Measurements from ENCODE around the gene RDH12.
"Not testable (repeated sequence)": the region's sequence is repeated elsewhere in the genome, so short reads cannot be mapped to it uniquely, and the experiment has no call there.

The RDH12 gene

GRCh38 chr14:67701492-67701891 lies at the start of gene RDH12:
TSS of gene RDH12 (plus strand) at chr14:67701886. CDS start at chr14:67722643, 20,757 bp downstream.
- DNase-seq (ENCODE audit: low read depth, low spot score) = not testable (repeated sequence)

DNA sequence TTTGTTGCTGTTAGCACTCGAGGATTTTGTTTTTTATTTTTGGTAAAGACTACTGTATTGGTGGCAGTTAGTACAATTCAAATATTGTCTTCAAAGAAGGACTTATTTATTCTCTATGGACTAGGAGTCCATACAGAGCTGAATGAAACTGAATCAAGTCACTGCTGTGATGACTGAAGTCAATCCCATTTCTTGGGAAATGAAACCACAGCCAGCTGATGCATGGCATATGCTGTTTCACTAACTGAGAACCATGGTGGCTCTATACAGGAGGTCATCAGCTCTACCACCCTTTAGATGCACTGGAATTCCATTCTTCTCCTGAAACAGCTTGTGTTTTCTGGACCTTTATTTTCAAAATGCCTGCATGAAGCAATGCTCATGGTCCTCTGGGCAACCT lies 49.5 kb upstream of the RDH12 start:
- DNase-seq (ENCODE audit: low read depth, low spot score) = no peak

DNA sequence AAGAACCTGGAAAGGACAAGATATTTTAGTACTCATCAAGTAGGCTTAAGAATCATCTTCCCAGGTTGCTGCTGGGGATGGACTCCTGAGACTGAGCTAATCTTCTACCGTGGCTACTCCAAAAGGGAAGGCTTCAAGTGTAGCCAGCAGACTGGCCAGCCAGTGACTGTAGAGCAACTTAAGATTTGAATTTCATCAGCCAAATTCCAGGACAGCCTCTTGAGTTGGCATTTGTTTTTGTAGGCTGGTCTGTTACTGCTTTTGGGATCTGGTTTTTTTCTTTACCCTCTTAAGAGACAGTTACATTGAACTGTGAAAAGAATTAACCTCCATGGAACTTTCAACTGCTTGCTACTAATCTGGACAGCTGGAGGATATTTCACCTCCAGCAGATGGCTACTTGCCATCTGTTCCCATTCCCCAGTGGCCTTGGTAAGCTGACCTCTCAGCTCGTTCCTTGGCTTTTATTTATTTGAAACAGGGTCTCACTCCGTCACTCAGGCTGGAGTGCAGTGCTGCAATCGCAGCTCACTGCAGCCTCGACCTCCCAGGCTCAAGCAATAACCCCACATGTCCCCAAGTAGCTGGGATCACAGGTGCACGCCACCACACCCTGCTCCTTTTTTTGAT lies 47.9 kb upstream of the RDH12 start:
- DNase-seq (ENCODE audit: low read depth, low spot score) = no peak

DNA sequence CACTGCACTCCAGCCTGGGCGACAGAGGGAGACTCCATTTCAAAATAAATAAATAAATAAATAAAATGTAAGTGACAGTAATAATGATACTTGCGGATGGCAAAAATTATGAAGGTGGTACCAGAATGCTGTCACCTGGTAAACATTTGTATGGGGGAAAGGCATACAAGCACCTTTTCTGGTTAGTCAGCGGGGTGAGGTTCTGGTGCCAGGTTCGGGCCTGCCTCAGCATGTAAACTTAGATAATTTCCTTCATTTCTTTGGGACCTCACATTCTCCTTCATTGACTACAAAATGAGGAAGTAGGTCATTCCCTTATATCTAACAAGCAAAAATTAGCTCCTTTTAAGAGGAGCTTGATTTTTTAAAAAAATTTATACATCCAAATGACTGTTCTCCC lies 38.1 kb upstream of the RDH12 start:
- no peak for DNase-seq (ENCODE audit: low read depth, low spot score)

DNA sequence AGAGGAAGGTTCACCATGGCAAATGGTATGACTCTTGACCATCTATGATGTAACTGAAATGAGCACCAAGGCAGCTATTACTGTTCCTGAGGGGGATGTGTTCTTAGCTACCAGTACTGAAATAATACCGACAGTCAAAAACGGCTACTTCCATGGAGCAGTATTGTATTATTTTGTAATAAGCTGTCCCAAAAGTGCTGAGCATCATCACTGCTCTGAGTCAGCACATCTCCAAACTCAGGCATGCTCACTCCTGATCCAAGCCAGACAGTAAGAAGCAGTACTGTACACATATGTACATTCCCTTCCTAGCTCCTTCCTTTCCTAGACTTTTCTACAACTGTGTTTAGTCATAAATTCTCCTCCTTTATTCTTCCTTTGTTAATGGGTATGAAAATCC lies 35.8 kb upstream of the RDH12 start:
- DNase-seq (ENCODE audit: low read depth, low spot score) = no peak

GRCh38 chr14:67666750-67667449 lies 34.8 kb upstream of the RDH12 start:
- peak; percentile 44 for DNase-seq (ENCODE audit: low read depth, low spot score)

- no peak for DNase-seq (ENCODE audit: low read depth, low spot score)
These were observed 33.1 kb upstream of the RDH12 start for GRCh38 chr14:67668559-67668958.

DNA sequence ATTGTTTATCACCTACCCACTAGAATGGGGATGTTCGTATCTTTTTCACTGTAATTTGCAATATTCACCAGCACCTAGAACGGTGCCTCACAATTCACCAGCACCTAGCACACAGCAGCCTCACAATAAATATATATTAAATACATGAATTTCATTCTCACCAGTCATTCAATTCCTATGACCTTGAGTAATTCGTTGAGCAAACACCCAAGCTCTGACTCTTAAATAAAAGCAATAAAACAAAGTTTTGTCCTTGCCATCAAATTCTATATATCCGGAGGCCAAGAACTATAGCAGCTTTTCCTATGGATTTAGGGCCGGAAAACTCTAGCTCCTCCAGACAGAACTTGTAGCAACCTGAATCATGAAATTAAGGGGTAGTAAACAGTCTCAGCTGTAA lies 28.2 kb upstream of the RDH12 start:
- no peak for DNase-seq (ENCODE audit: low read depth, low spot score)

GRCh38 chr14:67674139-67674479 lies 27.6 kb upstream of the RDH12 start:
- peak; percentile 79 for DNase-seq (ENCODE audit: low read depth, low spot score)

GRCh38 chr14:67674480-67675218 lies 27.0 kb upstream of the RDH12 start, which contains the start of gene VTI1B:
TSS of gene VTI1B (minus strand) at chr14:67674632. CDS start at chr14:67674489, 143 bp downstream.
- peak; percentile 91 for DNase-seq (ENCODE audit: low read depth, low spot score)

DNA sequence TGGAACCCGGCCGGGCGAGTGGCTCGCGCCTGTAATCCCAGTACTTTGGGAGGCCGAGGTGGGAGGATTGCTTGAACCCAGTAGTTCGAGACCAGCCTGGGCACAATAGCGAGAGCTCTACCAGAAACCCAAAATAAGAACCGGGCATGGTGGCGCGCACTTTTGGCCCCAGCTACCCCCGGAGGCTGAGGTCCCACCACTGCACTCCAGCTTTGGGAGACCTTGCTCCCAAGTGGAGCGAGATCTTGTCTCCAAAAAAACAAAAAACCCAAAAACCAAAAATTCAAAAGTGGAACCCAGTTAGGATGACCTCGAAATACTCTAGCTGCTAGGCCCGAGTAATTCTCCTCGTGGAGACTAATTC lies 26.5 kb upstream of the RDH12 start:
- no peak for DNase-seq (ENCODE audit: low read depth, low spot score)

DNA sequence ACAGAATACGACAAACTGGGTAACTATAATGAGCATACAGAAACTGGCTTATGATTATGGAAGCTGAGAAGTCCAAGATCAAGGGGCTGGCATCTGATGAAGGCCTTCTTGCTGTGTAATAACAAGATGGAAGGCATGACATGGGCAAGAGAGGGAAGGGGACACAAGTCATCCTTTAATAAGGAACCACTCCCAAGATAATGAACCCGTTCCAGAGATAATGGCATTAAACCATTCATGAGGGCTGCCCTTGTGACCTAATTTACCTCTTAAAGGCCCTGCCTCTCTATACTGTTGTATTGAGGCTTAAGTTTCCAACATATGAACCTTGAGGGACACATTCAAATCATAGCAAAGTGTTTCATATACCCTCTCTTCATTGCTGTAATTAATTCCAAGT lies 22.7 kb upstream of the RDH12 start:
- no peak for DNase-seq (ENCODE audit: low read depth, low spot score)

- no peak for DNase-seq (ENCODE audit: low read depth, low spot score)
These were observed 21.5 kb upstream of the RDH12 start for GRCh38 chr14:67680121-67680602.

DNA sequence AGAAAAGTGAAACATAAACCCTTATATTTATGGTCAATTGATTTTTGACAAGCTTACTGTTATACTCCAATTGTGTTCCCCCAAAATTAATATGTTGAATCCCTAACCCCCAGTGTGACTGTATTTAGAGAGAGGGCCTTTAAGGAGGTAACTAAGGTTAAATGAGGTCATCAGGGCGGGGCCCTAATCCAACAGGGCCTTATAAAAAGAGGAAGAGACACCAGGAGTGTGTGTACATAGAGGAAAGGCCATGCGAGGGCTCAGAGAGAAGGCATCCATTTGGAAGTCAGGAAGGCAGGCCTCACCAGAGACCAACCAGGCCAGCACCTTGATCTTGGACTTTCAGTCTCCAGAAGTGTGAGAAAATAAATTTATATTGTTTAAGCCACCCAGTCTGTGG lies 20.7 kb upstream of the RDH12 start:
- no peak for DNase-seq (ENCODE audit: low read depth, low spot score)

DNA sequence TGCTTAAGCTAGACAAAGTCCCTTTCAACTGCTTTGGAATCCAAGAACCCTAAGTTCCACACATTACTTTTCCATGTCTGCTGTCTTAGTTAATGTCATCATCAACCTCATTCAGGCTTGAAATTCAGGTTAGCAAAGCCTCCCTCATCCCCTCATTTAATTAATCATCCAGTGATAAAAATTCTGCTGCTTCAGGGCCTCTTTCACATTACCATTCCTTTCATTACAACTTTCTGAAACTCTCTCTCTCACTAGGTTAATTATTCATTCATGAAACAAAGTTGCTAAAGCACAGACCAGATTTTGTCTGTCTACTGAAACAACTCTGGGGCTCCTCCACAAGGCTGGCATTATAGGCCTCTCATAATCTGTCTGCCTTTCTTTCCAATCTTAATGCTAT lies 17.8 kb upstream of the RDH12 start:
- DNase-seq (ENCODE audit: low read depth, low spot score) = no peak

- no peak for DNase-seq (ENCODE audit: low read depth, low spot score)
These were observed 11.7 kb upstream of the RDH12 start for GRCh38 chr14:67690011-67690410.

- peak; percentile 93 for DNase-seq (ENCODE audit: low read depth, low spot score)
These were observed 6.8 kb upstream of the RDH12 start for GRCh38 chr14:67694791-67695393.

DNA sequence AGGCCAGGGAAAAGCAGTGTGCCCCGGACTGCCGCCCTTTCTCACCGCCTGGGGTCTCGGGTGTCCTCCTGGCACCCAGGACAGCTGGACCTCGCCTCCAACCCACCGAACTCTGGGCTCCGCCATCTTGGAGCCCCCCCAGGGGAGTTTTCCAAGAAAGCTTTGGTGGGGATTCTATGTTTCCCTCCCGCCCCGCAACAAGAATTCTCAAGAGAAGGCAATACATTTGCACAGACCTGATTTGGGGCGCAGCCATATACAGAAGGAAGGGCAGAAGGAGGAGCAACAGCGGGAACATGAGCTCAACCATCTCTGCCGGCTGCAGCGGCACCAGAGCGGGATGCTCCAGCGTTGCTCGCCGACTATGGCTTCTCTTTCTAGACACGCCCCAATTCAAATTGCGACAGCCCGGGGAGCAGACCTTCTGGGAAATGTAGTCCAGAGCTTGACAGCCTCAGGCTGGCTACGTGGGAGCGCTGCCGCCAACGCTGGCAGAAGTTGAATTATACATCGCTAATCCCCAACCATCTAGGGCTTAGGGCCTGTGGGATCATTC lies 6.2 kb upstream of the RDH12 start, which contains the start of gene RDH11:
RDH11 (minus strand) TSS at position 371 of the 556 bp plus-strand sequence; CDS start at position 310, 61 bp downstream.
- DNase-seq (ENCODE audit: low read depth, low spot score) = peak; percentile 91

- no peak for DNase-seq (ENCODE audit: low read depth, low spot score)
These were observed 4.7 kb upstream of the RDH12 start for GRCh38 chr14:67697006-67697405.

GRCh38 chr14:67698179-67698578 lies 3.5 kb upstream of the RDH12 start:
- no peak for DNase-seq (ENCODE audit: low read depth, low spot score)

- no peak for DNase-seq (ENCODE audit: low read depth, low spot score)
These were observed 2.3 kb downstream of the RDH12 start for GRCh38 chr14:67703997-67704396.
